IPS DF 6.9 (cell line): ENCODE measurements around the gene TNS1.
A peak's percentile ranks its signal among the peaks of the same experiment; 100 is the strongest.

ENCODE experiments used
- DNase-seq: peaks from one replicate; pipeline ENCODE4 v3.0.0-alpha.2; 2013; ENCODE audit warnings: low read depth, low spot score
- H3K27ac ChIP-seq: one replicate; pipeline ENCODE4 v1.5.1; 2013; ENCODE audit warnings: low read length, control low read depth
- H3K27me3 ChIP-seq: 2 replicates; pipeline ENCODE4 v1.6.1; 2013; ENCODE audit warnings: mild to moderate bottlenecking, low read length; ENCODE audit not compliant: control insufficient read depth, insufficient read depth
- H3K36me3 ChIP-seq: 2 replicates; pipeline ENCODE4 v1.6.1; 2013; ENCODE audit warnings: low read length; ENCODE audit not compliant: control insufficient read depth, insufficient read depth
- H3K4me1 ChIP-seq: 2 replicates; pipeline ENCODE4 v1.6.1; 2013; ENCODE audit warnings: low read length; ENCODE audit not compliant: control insufficient read depth, insufficient read depth
- H3K4me3 ChIP-seq: 2 replicates; pipeline ENCODE4 v1.5.1; 2013; ENCODE audit warnings: mild to moderate bottlenecking, low read length
- H3K9me3 ChIP-seq: 2 replicates; pipeline ENCODE4 v1.6.1; 2013; ENCODE audit warnings: low read length, inconsistent platforms; ENCODE audit not compliant: control insufficient read depth, insufficient read depth
- WGBS: extraction: QIAGEN DNeasy Blood & Tissue Kit; methylation state at CpG from one replicate; pipeline ENCODE4 v1.1.7; 2013; ENCODE audit warnings: mixed read lengths, missing lambda C conversion rate; ENCODE audit not compliant: insufficient read length, insufficient coverage; 5-methylcytosine and 5-hydroxymethylcytosine counted together

TNS1 gene

GRCh38 chr2:217783243-217783642 is 219.6 kb downstream of the TNS1 start:
- H3K27me3 ChIP-seq = no peaks in the 10 kb centered on the region
- no peaks in the 10 kb centered on the region for H3K9me3 ChIP-seq
- no peak overlapping the region for H3K27ac ChIP-seq
- H3K4me3 ChIP-seq = no peak overlapping the region
- DNase-seq = no peak
- no peaks in the 10 kb centered on the region for H3K4me1 ChIP-seq
- H3K36me3 ChIP-seq = no peaks in the 10 kb centered on the region

GRCh38 chr2:217777906-217778305 is 224.9 kb downstream of the TNS1 start:
- no peaks in the 10 kb centered on the region for H3K4me1 ChIP-seq
- H3K4me3 ChIP-seq = no peak overlapping the region
- no peaks in the 10 kb centered on the region for H3K27me3 ChIP-seq
- no peaks in the 10 kb centered on the region for H3K9me3 ChIP-seq
- H3K27ac ChIP-seq = no peak overlapping the region
- DNase-seq = no peak
- no peaks in the 10 kb centered on the region for H3K36me3 ChIP-seq

- Histone ChIP-seq H3K27ac (no peak overlapping the region), H3K4me3 (no peak overlapping the region), H3K36me3 (no peaks in the 10 kb centered on the region), H3K4me1 (no peaks in the 10 kb centered on the region), H3K9me3 (no peaks in the 10 kb centered on the region), H3K27me3 (no peaks in the 10 kb centered on the region)
- DNase-seq = no peak
These were observed 226.2 kb downstream of the TNS1 start for GRCh38 chr2:217776631-217777030.

GRCh38 chr2:217775920-217776503 is 226.8 kb downstream of the TNS1 start:
- H3K9me3 ChIP-seq = no peaks in the 10 kb centered on the region
- no peaks in the 10 kb centered on the region for H3K36me3 ChIP-seq
- DNase-seq = no peak
- H3K4me1 ChIP-seq = no peaks in the 10 kb centered on the region
- H3K4me3 ChIP-seq = no peak overlapping the region
- H3K27ac ChIP-seq = no peak overlapping the region
- H3K27me3 ChIP-seq = no peaks in the 10 kb centered on the region
- no CpG with 5 or more reads among the region's 4 CpGs for WGBS

- no peaks in the 10 kb centered on the region for H3K4me1 ChIP-seq
These were observed 228.6 kb downstream of the TNS1 start for GRCh38 chr2:217774232-217774631.

GRCh38 chr2:217773539-217773938 is 229.3 kb downstream of the TNS1 start:
- Histone ChIP-seq H3K4me1 (no peaks in the 10 kb centered on the region), H3K27ac (no peak overlapping the region), H3K36me3 (no peaks in the 10 kb centered on the region), H3K4me3 (no peak overlapping the region), H3K9me3 (no peaks in the 10 kb centered on the region), H3K27me3 (no peaks in the 10 kb centered on the region)
- no peak for DNase-seq

More at GRCh38 chr2:217774232-217774631, 228.6 kb downstream of the TNS1 start:
- no peak for DNase-seq
- Histone ChIP-seq H3K27ac (no peak overlapping the region), H3K27me3 (no peaks in the 10 kb centered on the region), H3K4me3 (no peak overlapping the region), H3K36me3 (no peaks in the 10 kb centered on the region), H3K9me3 (no peaks in the 10 kb centered on the region)
- WGBS = no CpG with 5 or more reads among the region's 3 CpGs

GRCh38 chr2:217766356-217766755 is 236.4 kb downstream of the TNS1 start:
- Histone ChIP-seq H3K27me3 (no peaks in the 10 kb centered on the region), H3K27ac (no peak overlapping the region), H3K9me3 (peaks cover 1% of the 10 kb centered on the region; the same call in 1 of the 2 replicates), H3K36me3 (no peaks in the 10 kb centered on the region), H3K4me3 (no peak overlapping the region), H3K4me1 (no peaks in the 10 kb centered on the region)
- DNase-seq = no peak
- no CpG with 5 or more reads among the region's 4 CpGs for WGBS

GRCh38 chr2:217761645-217762277 is 241.0 kb downstream of the TNS1 start:
- Histone ChIP-seq H3K4me1 (no peaks in the 10 kb centered on the region), H3K4me3 (no peak overlapping the region), H3K9me3 (peaks cover 1% of the 10 kb centered on the region; the same call in 1 of the 2 replicates), H3K36me3 (no peaks in the 10 kb centered on the region), H3K27ac (no peak overlapping the region), H3K27me3 (no peaks in the 10 kb centered on the region)
- DNase-seq = no peak
- WGBS = no CpG with 5 or more reads among the region's 1 CpG

GRCh38 chr2:217759991-217760390 is 242.8 kb downstream of the TNS1 start:
- no peaks in the 10 kb centered on the region for H3K27me3 ChIP-seq
- H3K36me3 ChIP-seq = no peaks in the 10 kb centered on the region
- no CpG with 5 or more reads among the region's 2 CpGs for WGBS
- DNase-seq = no peak
- peaks cover 1% of the 10 kb centered on the region; the same call in 1 of the 2 replicates for H3K9me3 ChIP-seq
- no peak overlapping the region for H3K27ac ChIP-seq
- no peak overlapping the region for H3K4me3 ChIP-seq
- no peaks in the 10 kb centered on the region for H3K4me1 ChIP-seq

- 100% methylated on average over 1 of the region's 2 CpGs for WGBS
- DNase-seq = no peak
- no peaks in the 10 kb centered on the region for H3K9me3 ChIP-seq
These were observed 245.7 kb downstream of the TNS1 start for GRCh38 chr2:217757108-217757463.

GRCh38 chr2:217756375-217757107 is 246.3 kb downstream of the TNS1 start:
- peak; percentile 63 for DNase-seq
- no peaks in the 10 kb centered on the region for H3K27me3 ChIP-seq
- H3K9me3 ChIP-seq = no peaks in the 10 kb centered on the region
- WGBS = no CpG with 5 or more reads among the region's 34 CpGs
- H3K27ac ChIP-seq = no peak overlapping the region
- H3K4me1 ChIP-seq = no peaks in the 10 kb centered on the region
- no peaks in the 10 kb centered on the region for H3K36me3 ChIP-seq
- no peak overlapping the region; the same call in 1 of the 2 replicates for H3K4me3 ChIP-seq

More at GRCh38 chr2:217757108-217757463, 245.7 kb downstream of the TNS1 start:
- H3K4me1 ChIP-seq = no peaks in the 10 kb centered on the region
- no peaks in the 10 kb centered on the region for H3K36me3 ChIP-seq
- no peak overlapping the region for H3K27ac ChIP-seq
- H3K4me3 ChIP-seq = no peak overlapping the region
- no peaks in the 10 kb centered on the region for H3K27me3 ChIP-seq
